Subcutaneous adipose tissue (tissue), 4 donors: ENCODE results near the gene CHURC1. TPM values are rescaled to one million over a fixed set of nuclear protein-coding genes. Genes with fewer than 3 reads are reported as not detected.

Source experiments
- total RNA-seq, 4 donors: library from RNA; depleted of rRNA; stranded (reverse); fragments of >200 nt; gene quantifications; one replicate each; pipeline ENCODE4 v1.1.0, GENCODE V29; 2016
- TF ChIP-seq, protein P1 (sequence below): fragments of 450-650 bp; IDR thresholded peaks from one replicate; pipeline ENCODE4 v1.5.1; 2016; ENCODE audit warnings: low read depth, mild to moderate bottlenecking, control low read depth, antibody characterized with exemption, moderate library complexity

Gene CHURC1
- total RNA-seq, 4 donors from 2014 or later, result 75.7 to 120 (median 97.1) TPM

DNA sequence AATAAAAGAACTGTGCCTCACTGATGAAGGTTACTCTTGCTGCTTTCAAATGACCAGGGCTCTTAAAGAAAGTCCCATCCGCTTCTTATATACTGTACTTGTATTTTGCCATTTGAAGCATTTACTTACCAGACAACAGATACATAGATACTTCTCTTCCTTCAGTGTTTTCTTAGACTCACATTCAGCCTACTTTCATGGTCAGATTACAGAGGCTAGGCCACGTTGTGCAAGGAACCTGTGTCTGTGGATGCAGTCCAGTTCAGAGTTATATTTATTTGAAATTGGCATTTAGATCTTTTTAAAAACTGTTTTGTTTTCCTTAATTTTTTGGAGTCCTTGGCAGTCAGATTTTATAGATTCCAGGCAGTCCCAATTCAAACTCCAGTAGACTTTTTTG, 6.2 kb downstream of the CHURC1 start:
- TF ChIP-seq, protein P1, sequence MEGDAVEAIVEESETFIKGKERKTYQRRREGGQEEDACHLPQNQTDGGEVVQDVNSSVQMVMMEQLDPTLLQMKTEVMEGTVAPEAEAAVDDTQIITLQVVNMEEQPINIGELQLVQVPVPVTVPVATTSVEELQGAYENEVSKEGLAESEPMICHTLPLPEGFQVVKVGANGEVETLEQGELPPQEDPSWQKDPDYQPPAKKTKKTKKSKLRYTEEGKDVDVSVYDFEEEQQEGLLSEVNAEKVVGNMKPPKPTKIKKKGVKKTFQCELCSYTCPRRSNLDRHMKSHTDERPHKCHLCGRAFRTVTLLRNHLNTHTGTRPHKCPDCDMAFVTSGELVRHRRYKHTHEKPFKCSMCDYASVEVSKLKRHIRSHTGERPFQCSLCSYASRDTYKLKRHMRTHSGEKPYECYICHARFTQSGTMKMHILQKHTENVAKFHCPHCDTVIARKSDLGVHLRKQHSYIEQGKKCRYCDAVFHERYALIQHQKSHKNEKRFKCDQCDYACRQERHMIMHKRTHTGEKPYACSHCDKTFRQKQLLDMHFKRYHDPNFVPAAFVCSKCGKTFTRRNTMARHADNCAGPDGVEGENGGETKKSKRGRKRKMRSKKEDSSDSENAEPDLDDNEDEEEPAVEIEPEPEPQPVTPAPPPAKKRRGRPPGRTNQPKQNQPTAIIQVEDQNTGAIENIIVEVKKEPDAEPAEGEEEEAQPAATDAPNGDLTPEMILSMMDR, result no peak

DNA sequence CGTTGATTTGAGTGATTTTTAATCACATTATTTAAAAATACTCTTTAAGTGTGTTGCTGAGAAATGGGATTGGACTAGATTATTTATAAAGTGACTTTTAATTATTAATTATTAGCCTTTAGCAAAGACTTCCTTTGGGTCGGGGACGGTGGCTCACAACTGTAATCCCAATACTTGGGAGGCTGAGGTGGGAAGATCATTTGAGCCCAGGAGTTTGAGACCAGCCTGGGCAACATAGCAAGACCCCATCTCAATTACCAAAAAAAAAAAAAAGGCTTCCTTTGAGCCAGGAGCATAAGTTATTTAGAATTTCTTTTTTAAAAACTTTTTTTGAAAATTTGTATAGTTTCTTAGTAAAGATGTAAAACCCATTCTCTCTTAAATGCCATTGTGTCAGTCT, 8.8 kb downstream of the CHURC1 start:
- TF ChIP-seq, protein P1, result no peak

DNA sequence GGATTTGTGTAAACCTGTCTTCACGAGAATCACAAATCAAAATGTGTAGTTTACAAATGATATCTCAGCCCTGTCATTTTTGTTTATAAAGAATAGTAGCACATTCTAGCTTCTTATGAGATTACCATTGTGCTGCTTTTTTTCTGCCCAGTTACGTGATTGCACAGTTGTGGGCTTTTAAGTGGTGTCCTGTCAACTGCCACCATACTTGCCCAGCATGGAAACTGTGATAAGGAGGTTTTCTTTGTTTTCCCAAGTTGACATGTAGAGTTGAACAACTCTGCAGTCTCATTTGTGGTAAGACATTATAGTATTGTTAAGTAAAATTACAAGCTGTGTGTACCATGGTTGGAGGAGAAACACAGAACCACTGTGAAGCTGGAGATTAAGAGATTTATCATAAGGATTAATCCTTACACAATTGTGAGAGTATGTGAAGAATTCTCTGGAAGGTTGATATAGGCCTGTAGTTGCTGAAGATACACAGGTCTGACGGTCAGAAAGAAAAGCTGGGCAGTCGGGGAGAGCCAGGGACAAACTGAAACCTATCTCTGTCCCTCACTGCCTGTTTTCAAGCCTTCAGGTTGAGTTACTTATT, 12.2 kb downstream of the CHURC1 start:
- TF ChIP-seq, protein P1, result no peak

DNA sequence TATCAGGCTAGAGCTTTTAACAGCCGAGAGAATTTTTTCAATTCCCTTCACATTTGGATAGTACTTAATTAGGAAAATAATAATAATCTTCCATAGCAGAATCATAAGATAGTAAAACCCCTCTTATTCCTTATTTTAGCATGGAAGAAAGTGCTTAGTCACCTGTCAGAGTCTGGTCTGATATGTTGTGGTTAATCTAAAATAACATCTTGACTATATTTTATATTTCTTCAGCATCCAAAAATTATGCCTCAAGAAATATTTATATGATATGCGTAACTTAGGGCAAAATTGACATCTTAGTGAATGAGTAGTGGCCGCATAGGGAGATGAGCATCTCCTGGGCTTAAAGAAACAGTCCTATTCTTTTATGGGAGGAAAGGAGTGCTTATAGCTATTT, 12.8 kb downstream of the CHURC1 start:
- TF ChIP-seq, protein P1, result no peak

DNA sequence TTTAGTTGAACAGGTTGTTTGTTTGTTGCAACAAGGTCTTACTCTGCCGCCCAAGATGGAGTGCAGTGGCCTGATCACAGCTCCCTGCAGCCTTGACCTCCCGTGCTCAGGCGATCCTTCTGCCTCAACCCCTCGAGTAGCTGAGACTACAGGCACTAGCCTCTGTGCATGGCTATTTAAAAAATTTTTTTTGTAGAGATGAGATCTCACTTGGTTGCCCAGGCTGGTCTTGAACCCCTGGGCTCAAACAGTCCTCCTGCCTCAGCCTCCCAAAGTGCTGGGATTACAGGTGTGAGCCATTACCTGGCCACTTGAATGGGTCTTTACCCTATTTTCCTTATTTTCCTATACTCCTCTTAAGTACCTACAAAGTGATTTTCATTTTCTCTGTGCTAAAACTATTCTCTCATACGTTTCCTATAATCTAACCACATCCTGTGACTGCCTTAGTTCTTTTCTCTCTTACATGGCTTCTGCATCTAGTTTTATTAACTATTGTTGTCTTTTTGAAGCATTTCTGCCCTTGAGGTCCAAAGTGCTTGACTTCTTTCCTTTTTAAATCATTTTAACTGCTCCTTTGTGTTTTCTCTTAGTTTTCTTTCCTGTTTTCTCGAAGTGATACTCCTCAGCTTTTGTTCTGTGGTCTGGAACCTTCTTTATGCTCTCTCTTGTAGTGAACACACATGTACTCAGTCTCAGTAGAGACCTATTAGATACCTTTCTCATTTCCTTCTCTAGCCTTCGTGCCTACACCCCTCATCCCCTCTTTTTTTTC, 14.2 kb downstream of the CHURC1 start:
- TF ChIP-seq, protein P1, result no peak

DNA sequence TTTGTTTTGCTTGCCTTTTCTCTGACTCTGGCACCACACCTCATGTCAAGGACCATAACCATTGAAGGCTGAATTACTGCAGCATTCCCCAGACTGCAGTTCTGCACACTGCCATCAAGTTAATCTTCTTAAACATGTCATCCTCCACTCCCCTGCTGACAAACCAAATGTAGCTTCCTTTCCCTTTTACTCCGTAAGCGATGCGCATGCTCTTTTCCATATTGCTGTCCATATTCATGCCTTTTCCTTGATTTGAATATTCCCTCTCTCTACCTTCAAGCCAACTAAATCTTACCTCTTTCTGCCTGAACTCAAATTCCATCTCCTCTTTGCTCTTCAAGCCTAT, 14.7 kb downstream of the CHURC1 start:
- TF ChIP-seq, protein P1, result no peak

DNA sequence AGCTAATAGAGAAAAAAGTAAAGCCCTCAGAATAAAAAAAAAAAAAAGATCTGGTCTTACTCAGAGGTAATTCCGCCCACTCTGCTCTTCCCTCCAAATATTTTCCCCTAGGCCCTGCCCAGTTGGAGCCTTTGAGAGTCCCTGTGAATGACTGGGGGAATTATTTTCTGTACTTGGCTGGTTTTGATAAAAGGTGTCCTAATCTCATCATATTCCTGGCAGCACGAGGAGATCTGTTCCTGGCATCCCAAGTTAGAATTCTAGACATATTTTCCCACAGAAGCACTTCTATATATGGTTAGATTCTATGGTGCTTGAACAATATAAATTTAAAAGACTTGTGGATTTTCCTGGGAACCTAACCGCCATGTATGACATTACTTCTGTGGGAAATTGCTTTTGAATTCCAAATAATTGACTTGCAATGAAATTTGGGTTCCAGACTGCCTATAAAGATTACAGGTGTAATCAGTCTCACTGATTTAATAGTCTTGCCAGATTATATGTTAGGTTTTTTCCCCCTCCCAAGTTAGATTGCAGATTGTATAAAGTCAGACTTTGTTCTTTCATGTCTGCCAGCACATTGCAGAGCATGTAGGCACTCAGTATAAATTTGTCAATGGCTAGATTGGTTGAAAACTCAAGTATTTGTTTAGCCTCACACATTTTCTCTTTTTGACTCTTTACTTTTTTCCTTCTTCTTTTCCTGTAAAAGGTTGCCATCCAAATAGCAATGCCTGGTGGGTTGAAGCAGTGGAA, 16.0 kb downstream of the CHURC1 start:
- TF ChIP-seq, protein P1, result no peak
